OCI-LY7 (cell line): ENCODE data around the gene TEX13A.

Experiments
- EZH2phosphoT487 ChIP-seq: fragments of 200-600 bp; sonication (generic); IDR thresholded peaks from 2 replicates; pipeline ENCODE4 v1.6.1; 2018; ENCODE audit warnings: low read depth, borderline replicate concordance, mild to moderate bottlenecking, mixed run types, antibody characterized with exemption, low read length, moderate library complexity, mixed read lengths
- TF ChIP-seq, protein P1 (sequence below): fragments of 200-600 bp; sonication (generic); conservative IDR thresholded peaks from 2 replicates; pipeline ENCODE4 v1.5.1; 2014; ENCODE audit warnings: mild to moderate bottlenecking, antibody characterized with exemption, low read length, moderate library complexity, mixed read lengths

DNA sequence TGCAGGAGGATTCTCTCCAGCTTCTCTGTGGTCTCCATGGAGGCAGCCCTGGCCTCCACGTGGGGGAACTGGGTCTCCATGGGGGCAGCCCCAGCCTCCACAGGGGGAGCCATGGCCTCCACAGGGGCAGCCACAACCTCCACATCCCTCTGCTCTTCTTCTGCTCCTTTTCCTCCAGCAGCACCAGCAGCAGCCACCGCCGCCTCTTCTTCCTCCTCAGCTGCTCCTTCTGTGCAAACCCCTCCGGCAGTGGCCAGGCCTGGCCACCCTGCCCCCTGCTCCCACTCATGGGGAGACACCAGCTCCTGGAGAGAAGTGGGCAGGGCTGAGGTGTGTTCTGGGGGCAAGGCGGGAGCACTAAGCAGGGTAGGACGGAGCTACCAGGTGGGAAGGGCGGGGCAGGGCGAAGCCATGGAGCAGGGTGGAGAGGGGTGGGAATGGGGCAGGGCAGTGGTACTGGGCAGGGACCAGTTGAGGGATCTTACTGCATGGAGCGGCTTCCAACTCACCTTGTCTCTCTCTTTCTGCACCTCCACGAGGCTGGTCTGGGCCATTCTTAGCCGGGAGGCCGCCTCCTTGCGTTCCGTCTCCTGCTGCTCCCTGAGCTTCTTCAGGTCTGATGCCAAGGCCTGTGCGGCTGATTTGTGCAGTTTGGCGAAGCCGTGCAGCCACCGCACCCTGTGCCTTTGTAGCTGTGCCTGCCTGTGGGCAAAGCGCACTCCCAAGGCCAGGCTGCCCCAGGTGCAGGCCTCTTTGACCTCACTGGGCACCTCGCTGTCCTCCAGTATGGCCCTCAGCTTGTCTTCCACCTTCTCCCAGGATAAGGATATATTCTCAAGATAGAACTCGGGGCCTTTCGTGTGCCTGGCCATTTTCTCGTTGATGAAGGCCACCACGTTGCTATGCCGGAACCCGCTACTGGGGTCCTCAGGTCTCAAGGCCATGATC is 766 bp downstream of the TEX13A start:
- TF ChIP-seq, protein P1, sequence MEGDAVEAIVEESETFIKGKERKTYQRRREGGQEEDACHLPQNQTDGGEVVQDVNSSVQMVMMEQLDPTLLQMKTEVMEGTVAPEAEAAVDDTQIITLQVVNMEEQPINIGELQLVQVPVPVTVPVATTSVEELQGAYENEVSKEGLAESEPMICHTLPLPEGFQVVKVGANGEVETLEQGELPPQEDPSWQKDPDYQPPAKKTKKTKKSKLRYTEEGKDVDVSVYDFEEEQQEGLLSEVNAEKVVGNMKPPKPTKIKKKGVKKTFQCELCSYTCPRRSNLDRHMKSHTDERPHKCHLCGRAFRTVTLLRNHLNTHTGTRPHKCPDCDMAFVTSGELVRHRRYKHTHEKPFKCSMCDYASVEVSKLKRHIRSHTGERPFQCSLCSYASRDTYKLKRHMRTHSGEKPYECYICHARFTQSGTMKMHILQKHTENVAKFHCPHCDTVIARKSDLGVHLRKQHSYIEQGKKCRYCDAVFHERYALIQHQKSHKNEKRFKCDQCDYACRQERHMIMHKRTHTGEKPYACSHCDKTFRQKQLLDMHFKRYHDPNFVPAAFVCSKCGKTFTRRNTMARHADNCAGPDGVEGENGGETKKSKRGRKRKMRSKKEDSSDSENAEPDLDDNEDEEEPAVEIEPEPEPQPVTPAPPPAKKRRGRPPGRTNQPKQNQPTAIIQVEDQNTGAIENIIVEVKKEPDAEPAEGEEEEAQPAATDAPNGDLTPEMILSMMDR: no peak
- TF ChIP-seq EZH2phosphoT487: no peak
